ENCODE data around the gene TCHP. TPM values are rescaled to one million over a fixed set of nuclear protein-coding genes. Genes with fewer than 3 reads are reported as not detected.

TCHP gene
- total and polyA plus RNA-seq, 2 of the 13 experiments (the other 11 are each of a cell fraction or from before 2014, with no cell fraction given), result 6.7 to 12.2 TPM

DNA sequence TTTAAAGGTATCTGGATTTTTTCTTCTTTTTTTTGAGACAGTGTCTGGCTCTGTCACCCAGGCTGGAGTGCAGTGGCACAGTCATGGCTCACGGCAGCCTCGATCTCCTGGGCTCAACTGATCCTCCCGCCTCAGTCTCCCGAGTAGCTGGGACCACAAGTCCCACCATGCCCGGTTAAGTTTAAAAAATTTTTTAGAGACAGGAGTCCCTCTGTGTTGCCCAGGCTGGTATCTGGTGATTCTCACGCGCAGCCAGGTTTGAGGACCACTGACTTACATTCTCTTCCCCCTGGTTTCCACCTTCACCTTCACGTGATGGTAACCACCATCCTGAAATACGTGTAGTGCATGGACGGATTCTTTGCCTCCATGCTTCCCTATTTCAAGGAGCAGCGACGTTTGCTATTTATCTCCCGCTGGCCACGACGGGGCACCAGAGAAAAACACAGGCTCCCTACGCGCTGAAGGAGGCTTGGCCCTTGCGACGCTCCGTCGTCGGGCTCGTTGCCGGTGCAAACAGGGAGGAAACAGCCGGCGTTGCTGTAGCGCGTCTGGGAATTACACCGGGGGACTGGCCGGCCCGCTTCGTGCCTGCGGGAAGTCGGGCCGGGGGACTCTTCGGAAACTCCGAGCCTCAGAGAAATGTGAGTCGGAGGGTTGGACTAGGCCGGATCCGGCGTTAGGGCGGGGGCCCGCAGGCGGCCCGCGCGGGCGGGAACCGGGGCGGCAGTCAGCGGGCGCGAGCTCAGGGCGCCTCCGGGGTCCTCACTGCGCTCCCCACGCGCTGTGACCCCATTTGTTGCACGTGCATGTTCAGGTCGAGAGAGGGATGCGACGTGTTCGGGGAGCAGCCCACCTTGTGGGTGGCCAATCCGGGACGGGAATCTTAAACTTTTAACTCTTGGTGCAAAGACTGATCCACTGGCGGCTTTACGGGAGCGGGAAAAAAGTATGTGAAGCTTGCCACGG is at the start of gene TCHP (continued):
- TF ChIP-seq, protein P1, sequence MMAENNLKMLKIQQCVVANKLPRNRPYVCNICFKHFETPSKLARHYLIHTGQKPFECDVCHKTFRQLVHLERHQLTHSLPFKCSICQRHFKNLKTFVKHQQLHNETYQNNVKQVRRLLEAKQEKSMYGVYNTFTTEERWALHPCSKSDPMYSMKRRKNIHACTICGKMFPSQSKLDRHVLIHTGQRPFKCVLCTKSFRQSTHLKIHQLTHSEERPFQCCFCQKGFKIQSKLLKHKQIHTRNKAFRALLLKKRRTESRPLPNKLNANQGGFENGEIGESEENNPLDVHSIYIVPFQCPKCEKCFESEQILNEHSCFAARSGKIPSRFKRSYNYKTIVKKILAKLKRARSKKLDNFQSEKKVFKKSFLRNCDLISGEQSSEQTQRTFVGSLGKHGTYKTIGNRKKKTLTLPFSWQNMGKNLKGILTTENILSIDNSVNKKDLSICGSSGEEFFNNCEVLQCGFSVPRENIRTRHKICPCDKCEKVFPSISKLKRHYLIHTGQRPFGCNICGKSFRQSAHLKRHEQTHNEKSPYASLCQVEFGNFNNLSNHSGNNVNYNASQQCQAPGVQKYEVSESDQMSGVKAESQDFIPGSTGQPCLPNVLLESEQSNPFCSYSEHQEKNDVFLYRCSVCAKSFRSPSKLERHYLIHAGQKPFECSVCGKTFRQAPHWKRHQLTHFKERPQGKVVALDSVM (CRISPR knock-in tag; IDR thresholded peaks at IDR 0.05), result peak; percentile 28; the same call in 1 of the 2 replicates
- peak; percentile 78; the same call in 1 of the 2 replicates for TF ChIP-seq BORCS8-MEF2B (CRISPR knock-in tag; IDR thresholded peaks at IDR 0.05)
- TF ChIP-seq YEATS2 (CRISPR knock-in tag; IDR thresholded peaks at IDR 0.05; ENCODE audit: borderline replicate concordance), result peak; percentile 85
- TF ChIP-seq ZFP36 (IDR thresholded peaks at IDR 0.05; ENCODE audit: borderline replicate concordance, low read depth, low read length, partially characterized antibody), result no peak
- 0 out of 2 replicates have a peak, but pooled peaks have one; percentile 50 for TF ChIP-seq MEIS1 (CRISPR knock-in tag; IDR thresholded peaks at IDR 0.05; ENCODE audit: borderline replicate concordance)
- TF ChIP-seq ZSCAN20 (CRISPR knock-in tag; IDR thresholded peaks at IDR 0.05; ENCODE audit: borderline replicate concordance), result no peak
- TF ChIP-seq, protein P2, sequence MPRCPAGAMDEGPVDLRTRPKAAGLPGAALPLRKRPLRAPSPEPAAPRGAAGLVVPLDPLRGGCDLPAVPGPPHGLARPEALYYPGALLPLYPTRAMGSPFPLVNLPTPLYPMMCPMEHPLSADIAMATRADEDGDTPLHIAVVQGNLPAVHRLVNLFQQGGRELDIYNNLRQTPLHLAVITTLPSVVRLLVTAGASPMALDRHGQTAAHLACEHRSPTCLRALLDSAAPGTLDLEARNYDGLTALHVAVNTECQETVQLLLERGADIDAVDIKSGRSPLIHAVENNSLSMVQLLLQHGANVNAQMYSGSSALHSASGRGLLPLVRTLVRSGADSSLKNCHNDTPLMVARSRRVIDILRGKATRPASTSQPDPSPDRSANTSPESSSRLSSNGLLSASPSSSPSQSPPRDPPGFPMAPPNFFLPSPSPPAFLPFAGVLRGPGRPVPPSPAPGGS (CRISPR knock-in tag; IDR thresholded peaks at IDR 0.05), result peak; percentile 87; the same call in 1 of the 2 replicates
- 0 out of 2 replicates have a peak, but pooled peaks have one; percentile 6 for TF ChIP-seq ZBTB43 (CRISPR knock-in tag; conservative IDR thresholded peaks at IDR 0.05)
- peak; percentile 23; the same call in 1 of the 2 replicates for TF ChIP-seq NCOR1 (IDR thresholded peaks at IDR 0.05; ENCODE audit: borderline replicate concordance, low read length)
- TF ChIP-seq SKIL (CRISPR knock-in tag; IDR thresholded peaks at IDR 0.05; ENCODE audit: borderline replicate concordance), result no peak
- no peak for TF ChIP-seq ZNF549 (CRISPR knock-in tag; IDR thresholded peaks at IDR 0.05)
- no peak for TF ChIP-seq ZNF703 (CRISPR knock-in tag; IDR thresholded peaks at IDR 0.05; ENCODE audit: borderline replicate concordance)
- no peak for TF ChIP-seq EP300 (IDR thresholded peaks at IDR 0.05; ENCODE audit: low read depth in 2 of 2, low read length in 2 of 2)
- 0 out of 2 replicates have a peak, but pooled peaks have one; percentile 43 for TF ChIP-seq EP300 (CRISPR knock-in tag; IDR thresholded peaks at IDR 0.05; ENCODE audit: borderline replicate concordance)
- 0 out of 2 replicates have a peak, but pooled peaks have one; percentile 41 for TF ChIP-seq MIER2 (CRISPR knock-in tag; IDR thresholded peaks at IDR 0.05)
- TF ChIP-seq, protein P3, sequence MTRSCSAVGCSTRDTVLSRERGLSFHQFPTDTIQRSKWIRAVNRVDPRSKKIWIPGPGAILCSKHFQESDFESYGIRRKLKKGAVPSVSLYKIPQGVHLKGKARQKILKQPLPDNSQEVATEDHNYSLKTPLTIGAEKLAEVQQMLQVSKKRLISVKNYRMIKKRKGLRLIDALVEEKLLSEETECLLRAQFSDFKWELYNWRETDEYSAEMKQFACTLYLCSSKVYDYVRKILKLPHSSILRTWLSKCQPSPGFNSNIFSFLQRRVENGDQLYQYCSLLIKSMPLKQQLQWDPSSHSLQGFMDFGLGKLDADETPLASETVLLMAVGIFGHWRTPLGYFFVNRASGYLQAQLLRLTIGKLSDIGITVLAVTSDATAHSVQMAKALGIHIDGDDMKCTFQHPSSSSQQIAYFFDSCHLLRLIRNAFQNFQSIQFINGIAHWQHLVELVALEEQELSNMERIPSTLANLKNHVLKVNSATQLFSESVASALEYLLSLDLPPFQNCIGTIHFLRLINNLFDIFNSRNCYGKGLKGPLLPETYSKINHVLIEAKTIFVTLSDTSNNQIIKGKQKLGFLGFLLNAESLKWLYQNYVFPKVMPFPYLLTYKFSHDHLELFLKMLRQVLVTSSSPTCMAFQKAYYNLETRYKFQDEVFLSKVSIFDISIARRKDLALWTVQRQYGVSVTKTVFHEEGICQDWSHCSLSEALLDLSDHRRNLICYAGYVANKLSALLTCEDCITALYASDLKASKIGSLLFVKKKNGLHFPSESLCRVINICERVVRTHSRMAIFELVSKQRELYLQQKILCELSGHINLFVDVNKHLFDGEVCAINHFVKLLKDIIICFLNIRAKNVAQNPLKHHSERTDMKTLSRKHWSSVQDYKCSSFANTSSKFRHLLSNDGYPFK (CRISPR knock-in tag; IDR thresholded peaks at IDR 0.05; ENCODE audit: borderline replicate concordance), result peak; percentile 41; the same call in 1 of the 2 replicates

Data from HepG2 (cell line).